ENCODE measurements around the gene TEN1. TPM values are rescaled to one million over a fixed set of nuclear protein-coding genes. Genes with fewer than 3 reads are reported as not detected.

TEN1 gene
- total and polyA plus RNA-seq, 9 of the 15 experiments (the other 6 are each of a cell fraction or from before 2014, with no cell fraction given), result 1.3 to 25.7 (median 10.1) TPM

DNA sequence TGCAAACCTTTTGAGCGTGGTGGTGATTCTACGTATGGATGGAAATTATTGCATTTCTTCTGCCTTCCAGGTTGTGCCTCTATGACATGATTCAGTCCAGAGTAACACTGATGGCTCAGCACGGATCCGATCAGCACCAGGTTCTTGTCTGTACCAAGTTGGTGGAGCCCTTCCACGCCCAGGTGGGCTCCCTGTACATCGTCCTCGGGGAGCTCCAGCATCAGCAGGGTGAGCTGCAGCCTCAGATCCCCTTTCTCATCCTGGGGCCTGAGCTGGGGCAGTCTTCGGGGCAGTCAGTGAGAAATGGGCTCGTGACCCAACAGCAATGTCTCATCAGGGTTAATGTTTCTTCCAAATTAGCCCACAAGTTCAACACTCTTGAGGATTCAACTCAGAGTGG, 12.4 kb downstream of the TEN1 start:
- Histone ChIP-seq H3K4me3 (no peak overlapping the region), H3K4me1 (replicated peaks in 1 of 2; ENCODE audit: control insufficient read depth in 2 of 2, insufficient read depth in 2 of 2, low read length in 2 of 2) (no peaks in the 10 kb centered on the region), H3K4me2 (ENCODE audit: insufficient read depth, low read length) (no peak overlapping the region), H3K27me3 (ENCODE audit: control insufficient read depth in 2 of 2, insufficient read depth in 2 of 2, low read length in 2 of 2) (no peaks in the 10 kb centered on the region), H3K9me1 (ENCODE audit: control insufficient read depth, insufficient read depth, low read length) (no peaks in the 10 kb centered on the region), H2AFZ (ENCODE audit: low read depth, low read length) (no peak overlapping the region), H3K79me2 (ENCODE audit: control insufficient read depth, insufficient read depth, low read length) (no peaks in the 10 kb centered on the region), H3K36me3 (ENCODE audit: control insufficient read depth, insufficient read depth, low read length) (peaks cover 22% of the 10 kb centered on the region; the same call in 2 of the 3 replicates), H3K9me3 (replicated peaks; ENCODE audit: control insufficient read depth, insufficient read depth, low read depth, low read length) (no peaks in the 10 kb centered on the region), H4K20me1 (replicated peaks; ENCODE audit: control insufficient read depth, insufficient read depth, low read length) (no peaks in the 10 kb centered on the region), H3K9ac (ENCODE audit: insufficient read depth in 1 of 2, low read depth in 2 of 2, low read length in 2 of 2) (no peak overlapping the region; a peak in 1 of 4 replicates), H3K27ac (ENCODE audit: extremely low read depth, low read depth, low read length) (no peak overlapping the region)
- no peak for TF ChIP-seq POU5F1 (IDR thresholded peaks at IDR 0.05; ENCODE audit: borderline replicate concordance, low read depth, low read length, partially characterized antibody)
- in situ Hi-C loops (cut with MboI), result no loop called here
- WGBS (ENCODE audit: insufficient coverage, low coverage, missing lambda C conversion rate), result 87% methylated on average over 9 of the region's 9 CpGs
- intact Hi-C loops (cut with micrococcal nuclease), result no loop called here
- no TSS peak for BruUV-seq (replicated peaks)
- DNase-seq (ENCODE audit: extremely low read depth in 1 of 4, low spot score in 3 of 4) (no peak), ATAC-seq (no peak), FAIRE-seq (no peak)
- POLR2A ChIA-PET, result interaction anchor here (0.6 to 1.5 kb wide), 2 partner anchors 18 to 36 kb away, joined by 3 to 4 read pairs; no protein-coding TSS in a partner anchor
- CTCF ChIA-PET (ENCODE audit: low intra/inter-chr PET ratio), result no interaction called here

GRCh38 chr17:75994802-75995370, 15.8 kb downstream of the TEN1 start:
- peaks cover 0 to 1% of the 10 kb centered on the region in 2 experiments; a peak in 3 of 5 replicates for H3K4me1 ChIP-seq (replicated peaks in 1 of 2; ENCODE audit: control insufficient read depth in 2 of 2, insufficient read depth in 2 of 2, low read length in 2 of 2)
- H3K27ac ChIP-seq (ENCODE audit: extremely low read depth, low read depth, low read length), result no peak overlapping the region
- in situ Hi-C loops (cut with MboI) (no loop called here), intact Hi-C loops (cut with micrococcal nuclease) (no loop called here)
- DNase-seq (ENCODE audit: extremely low read depth in 1 of 4, low spot score in 3 of 4) (no peak), FAIRE-seq (no peak), ATAC-seq (no peak)
- no peaks in the 10 kb centered on the region for H3K27me3 ChIP-seq (ENCODE audit: control insufficient read depth in 2 of 2, insufficient read depth in 2 of 2, low read length in 2 of 2)
- 55% methylated on average over 5 of the region's 5 CpGs for WGBS (ENCODE audit: insufficient coverage, low coverage, missing lambda C conversion rate)
- no peaks in the 10 kb centered on the region for H3K9me3 ChIP-seq (replicated peaks; ENCODE audit: control insufficient read depth, insufficient read depth, low read depth, low read length)
- no peaks in the 10 kb centered on the region for H4K20me1 ChIP-seq (replicated peaks; ENCODE audit: control insufficient read depth, insufficient read depth, low read length)
- no peaks in the 10 kb centered on the region for H3K79me2 ChIP-seq (ENCODE audit: control insufficient read depth, insufficient read depth, low read length)
- H3K9ac ChIP-seq (ENCODE audit: insufficient read depth in 1 of 2, low read depth in 2 of 2, low read length in 2 of 2), result peak overlapping the region in 1 of 2 experiments; percentile 19; a peak in 1 of 4 replicates
- H3K9me1 ChIP-seq (ENCODE audit: control insufficient read depth, insufficient read depth, low read length), result no peaks in the 10 kb centered on the region
- CTCF ChIA-PET (ENCODE audit: low intra/inter-chr PET ratio), result no interaction called here
- POLR2A ChIA-PET, result interaction anchor here (0.5 to 0.8 kb wide), 2 partner anchors 11 to 15 kb away, joined by 3 read pairs; no protein-coding TSS in a partner anchor
- BruUV-seq (replicated peaks), result no TSS peak
- peaks cover 16% of the 10 kb centered on the region; the same call in 2 of the 3 replicates for H3K36me3 ChIP-seq (ENCODE audit: control insufficient read depth, insufficient read depth, low read length)
- no peak overlapping the region for H2AFZ ChIP-seq (ENCODE audit: low read depth, low read length)
- no peak overlapping the region for H3K4me3 ChIP-seq
- no peak overlapping the region for H3K4me2 ChIP-seq (ENCODE audit: insufficient read depth, low read length)
- TF ChIP-seq FIP1L1 (IDR thresholded peaks at IDR 0.05; ENCODE audit: low read depth, low read length, poor library complexity, severe bottlenecking), result no peak
- TF ChIP-seq GABPB1 (CRISPR knock-in tag; IDR thresholded peaks at IDR 0.05), result no peak
- TF ChIP-seq THAP12 (CRISPR knock-in tag; IDR thresholded peaks at IDR 0.05), result no peak
- TF ChIP-seq NFXL1 (CRISPR knock-in tag; IDR thresholded peaks at IDR 0.05), result no peak
- no peak for TF ChIP-seq PRDM10 (IDR thresholded peaks at IDR 0.05; ENCODE audit: partially characterized antibody)
- no peak for TF ChIP-seq ZNF384 (IDR thresholded peaks at IDR 0.05; ENCODE audit: low read depth, low read length)
